NCI-H82 treated with DMSO at 0.1 percent for 48 hours (cell line): ENCODE results near the gene WFDC1.

Source experiments
- DNase-seq: peaks from one replicate; lab custom pipeline; 2025; ENCODE audit not compliant: unreplicated experiment; lab: John Stamatoyannopoulos, UW

The WFDC1 gene

GRCh38 chr16:84370723-84371552 is 76.3 kb downstream of the WFDC1 start:
- DNase-seq: no peak

DNA sequence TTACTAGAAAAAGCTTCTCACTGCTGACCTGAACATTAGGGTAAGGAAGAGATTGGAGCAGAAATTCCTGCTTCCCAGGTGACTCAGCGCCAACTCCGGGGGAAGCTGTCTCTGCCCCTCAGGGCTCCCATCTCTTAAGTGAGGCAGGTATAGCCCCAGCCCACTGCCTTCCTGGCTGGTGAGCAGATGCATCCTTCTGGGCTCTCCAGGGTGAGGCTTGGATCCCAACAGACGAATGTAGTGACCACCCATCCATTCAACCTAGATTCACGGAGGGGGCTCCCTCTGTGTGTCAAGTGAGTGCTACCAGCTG is 76.8 kb downstream of the WFDC1 start:
- DNase-seq: no peak

GRCh38 chr16:84373907-84374489 is 79.3 kb downstream of the WFDC1 start:
- no peak for DNase-seq

- DNase-seq: no peak
Measured at GRCh38 chr16:84378099-84378498, 83.4 kb downstream of the WFDC1 start.

- no peak for DNase-seq
Measured at GRCh38 chr16:84378567-84378966, 83.9 kb downstream of the WFDC1 start.

GRCh38 chr16:84379008-84379708 is 84.5 kb downstream of the WFDC1 start:
- DNase-seq: no peak
